Esophagus squamous epithelium (tissue), 5 donors: ENCODE data around the gene PSMG4. TPM values are rescaled to one million over a fixed set of nuclear protein-coding genes. Genes with fewer than 3 reads are reported as not detected.
"Not testable (repeated sequence)": the region's sequence is repeated elsewhere in the genome, so short reads cannot be mapped to it uniquely, and the experiment has no call there.

Experiments used
- DNase-seq: peaks from one replicate; lab custom pipeline; 2025; lab: John Stamatoyannopoulos, UW
- H3K27ac ChIP-seq, 4 donors: fragments of 200-600 bp; sonication (generic); one replicate each; pipeline ENCODE4 v1.5.1; 2016 to 2019; ENCODE audit warnings: mild to moderate bottlenecking in 1 of 4
- H3K27me3 ChIP-seq, 4 donors: fragments of 200-600 bp; sonication (generic); 1 replicate in 3 of 4; 2 replicates in 1 of 4; pipeline versions ENCODE4 v1.5.1 to v1.6.0; 2017 to 2021; ENCODE audit warnings: antibody characterized with exemption in 1 of 4
- H3K36me3 ChIP-seq, 3 donors: fragments of 200-600 bp; sonication (generic); one replicate each; pipeline ENCODE4 v1.5.1; 2016 to 2019
- H3K4me1 ChIP-seq, 3 donors: fragments of 200-600 bp; sonication (generic); one replicate each; pipeline ENCODE4 v1.5.1; 2017 to 2019
- H3K4me3 ChIP-seq, 4 donors: fragments of 200-600 bp; sonication (generic); 1 replicate in 3 of 4; 2 replicates in 1 of 4; pipeline ENCODE4 v1.5.1; 2016 to 2019; ENCODE audit warnings: mild to moderate bottlenecking in 2 of 4, moderate library complexity in 1 of 4
- H3K9me3 ChIP-seq, 3 donors: fragments of 200-600 bp; sonication (generic); one replicate each; pipeline ENCODE4 v1.5.1; 2016 to 2019
- CTCF ChIP-seq, 6 experiments: fragments of 450-650 bp in 4 of 6; fragments of 200-600 bp in 2 of 6; sonication (generic) in 2 of 6; IDR thresholded peaks; one replicate each; pipeline ENCODE4 v1.5.1; 2016 to 2019; ENCODE audit warnings: antibody characterized with exemption in 6 of 6, mild to moderate bottlenecking in 4 of 6, moderate library complexity in 4 of 6
- POLR2A ChIP-seq, 4 donors: fragments of 450-650 bp; IDR thresholded peaks; one replicate each; pipeline ENCODE4 v1.6.1; 2017; ENCODE audit warnings: antibody characterized with exemption in 4 of 4, mild to moderate bottlenecking in 4 of 4, moderate library complexity in 3 of 4
- WGBS, 2 donors: methylation state at CpG; one replicate each; pipeline ENCODE4 v1.1.5; 2018; 5-methylcytosine and 5-hydroxymethylcytosine counted together
- intact Hi-C: fragments of 100-400 bp; cut with DNase I; formaldehyde crosslinking; loops from one replicate; pipeline ENCODE4 v1.15.0; 2022
- total RNA-seq, 4 donors: library from RNA; depleted of rRNA; stranded (reverse); fragments of >200 nt; gene quantifications; one replicate each; pipeline ENCODE4 v1.1.0, GENCODE V29; 2016
- donor health status: DM: yes; HTN: yes; CAD: no.

Gene PSMG4
- total RNA-seq, 4 donors from 2014 or later = 9.4 to 36.0 (median 14.9) TPM

- H3K9me3 ChIP-seq = no peaks in the 10 kb centered on the region
- H3K27me3 ChIP-seq = peaks cover 0 to 33% (median 0%) of the 10 kb centered on the region in 4 donors
- H3K4me1 ChIP-seq = no peaks in the 10 kb centered on the region
- TF ChIP-seq POLR2A (IDR thresholded peaks at IDR 0.05) (no peak), CTCF (IDR thresholded peaks at IDR 0.05) (peak in 4 of 6 experiments; percentile 10 to 40 (median 13))
- DNase-seq = no peak
- intact Hi-C loops = no loop called here
- no peak overlapping the region for H3K27ac ChIP-seq
- WGBS, 2 donors = 73 to 75% methylated on average over 7 to 9 of the region's 13 CpGs
- H3K4me3 ChIP-seq = no peak overlapping the region
- H3K36me3 ChIP-seq = no peaks in the 10 kb centered on the region
Observed at GRCh38 chr6:3239110-3239830, 19.5 kb upstream of the PSMG4 start.

GRCh38 chr6:3240595-3240994 is 18.2 kb upstream of the PSMG4 start:
- Histone ChIP-seq H3K36me3 (no peaks in the 10 kb centered on the region), H3K9me3 (no peaks in the 10 kb centered on the region), H3K4me3 (no peak overlapping the region), H3K27me3 (peaks cover 0 to 20% (median 0%) of the 10 kb centered on the region in 4 donors), H3K27ac (no peak overlapping the region), H3K4me1 (no peaks in the 10 kb centered on the region)
- intact Hi-C loops = no loop called here
- WGBS, 2 donors = 78 to 92% methylated on average over 7 of the region's 7 CpGs
- DNase-seq = no peak
- TF ChIP-seq CTCF (IDR thresholded peaks at IDR 0.05) (no peak), POLR2A (IDR thresholded peaks at IDR 0.05) (no peak)

GRCh38 chr6:3241745-3242144 is 17.0 kb upstream of the PSMG4 start:
- 88 to 100% methylated on average over 4 of the region's 4 CpGs for WGBS, 2 donors
- H3K4me3 ChIP-seq, intact Hi-C loops: not testable (repeated sequence)

GRCh38 chr6:3242768-3243167 is 16.0 kb upstream of the PSMG4 start:
- Histone ChIP-seq H3K36me3 (no peaks in the 10 kb centered on the region), H3K4me1 (peaks cover 0 to 6% (median 0%) of the 10 kb centered on the region in 3 donors), H3K27ac (no peak overlapping the region), H3K4me3 (no peak overlapping the region), H3K9me3 (no peaks in the 10 kb centered on the region), H3K27me3 (peaks cover 0 to 19% (median 0%) of the 10 kb centered on the region in 4 donors)
- TF ChIP-seq CTCF (IDR thresholded peaks at IDR 0.05) (no peak), POLR2A (IDR thresholded peaks at IDR 0.05) (no peak)
- intact Hi-C loops = no loop called here
- WGBS, 2 donors = 46 to 69% methylated on average over 3 to 4 of the region's 4 CpGs
- no peak for DNase-seq

More at GRCh38 chr6:3241745-3242144, 17.0 kb upstream of the PSMG4 start:
- H3K4me1 ChIP-seq, H3K9me3 ChIP-seq, H3K36me3 ChIP-seq, DNase-seq, H3K27ac ChIP-seq: not testable (repeated sequence)
- H3K27me3 ChIP-seq = peaks cover 0 to 10% (median 0%) of the 10 kb centered on the region in 4 donors

GRCh38 chr6:3244003-3244831 is 14.5 kb upstream of the PSMG4 start:
- DNase-seq = no peak
- intact Hi-C loops = no loop called here
- TF ChIP-seq CTCF (IDR thresholded peaks at IDR 0.05) (no peak), POLR2A (IDR thresholded peaks at IDR 0.05) (no peak)
- no peaks in the 10 kb centered on the region for H3K36me3 ChIP-seq
- H3K9me3 ChIP-seq = no peaks in the 10 kb centered on the region
- 78 to 82% methylated on average over 8 of the region's 8 CpGs for WGBS, 2 donors
- H3K27me3 ChIP-seq = peaks cover 0 to 21% (median 0%) of the 10 kb centered on the region in 4 donors
- H3K27ac ChIP-seq = no peak overlapping the region
- no peak overlapping the region for H3K4me3 ChIP-seq
- peaks cover 0 to 14% (median 0%) of the 10 kb centered on the region in 3 donors for H3K4me1 ChIP-seq

GRCh38 chr6:3244832-3245161 is 13.9 kb upstream of the PSMG4 start:
- H3K27ac ChIP-seq, DNase-seq, H3K4me3 ChIP-seq, intact Hi-C loops, H3K9me3 ChIP-seq, H3K36me3 ChIP-seq: not testable (repeated sequence)
- peaks cover 0 to 14% (median 0%) of the 10 kb centered on the region in 3 donors for H3K4me1 ChIP-seq
- 71 to 97% methylated on average over 2 to 7 of the region's 7 CpGs for WGBS, 2 donors
- peaks cover 0 to 27% (median 0%) of the 10 kb centered on the region in 4 donors for H3K27me3 ChIP-seq
